HG03442 (cell line): ENCODE measurements around the gene THUMPD1.
"Not testable (repeated sequence)": the region's sequence is repeated elsewhere in the genome, so short reads cannot be mapped to it uniquely, and the experiment has no call there.

Experiments used
- ATAC-seq: cut with Tn5 transposase; IDR thresholded peaks from one replicate; pipeline ENCODE4 v1.9.1; 2021; ENCODE audit warnings: mild to moderate bottlenecking, moderate library complexity; ENCODE audit not compliant: unreplicated experiment

The THUMPD1 gene

GRCh38 chr16:20749474-20749873, 7.9 kb upstream of the THUMPD1 start:
- no peak for ATAC-seq

DNA sequence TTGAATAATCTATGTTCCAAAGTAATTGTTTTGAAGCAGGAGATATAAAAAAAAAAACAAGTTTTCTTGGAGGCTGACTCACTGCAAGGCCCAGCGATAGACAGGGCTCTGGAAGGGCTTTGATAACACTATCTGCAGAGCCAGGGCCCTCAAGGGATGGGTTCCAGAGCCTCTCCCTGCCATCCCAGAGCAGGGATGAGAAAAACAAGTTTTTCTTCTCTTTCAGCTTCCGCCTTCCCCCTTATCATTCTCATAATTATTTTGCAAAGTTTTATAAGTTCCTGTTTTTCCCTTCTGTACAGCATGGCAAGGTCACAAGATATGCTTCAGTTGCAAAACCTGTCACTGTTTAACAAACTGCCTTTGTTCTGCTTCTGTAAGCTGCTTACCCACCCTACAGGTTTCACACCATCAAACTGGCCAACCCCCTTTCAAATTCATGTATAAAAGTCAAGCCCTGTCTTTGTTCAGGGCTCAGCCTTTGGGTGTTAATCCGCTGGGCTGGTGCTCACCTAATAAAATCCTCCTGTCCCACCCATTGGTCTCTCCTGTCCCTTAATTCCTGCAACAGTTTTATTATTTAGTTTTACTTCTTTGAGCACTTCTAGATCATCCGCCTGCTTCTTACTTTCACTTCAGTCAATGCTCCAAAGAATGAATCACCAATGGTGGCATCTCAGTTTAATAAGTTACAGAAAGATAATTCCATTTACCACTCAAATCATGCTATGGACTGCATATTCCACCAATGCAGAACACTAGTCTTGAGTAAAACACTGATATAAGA, 5.6 kb upstream of the THUMPD1 start:
- no peak for ATAC-seq

DNA sequence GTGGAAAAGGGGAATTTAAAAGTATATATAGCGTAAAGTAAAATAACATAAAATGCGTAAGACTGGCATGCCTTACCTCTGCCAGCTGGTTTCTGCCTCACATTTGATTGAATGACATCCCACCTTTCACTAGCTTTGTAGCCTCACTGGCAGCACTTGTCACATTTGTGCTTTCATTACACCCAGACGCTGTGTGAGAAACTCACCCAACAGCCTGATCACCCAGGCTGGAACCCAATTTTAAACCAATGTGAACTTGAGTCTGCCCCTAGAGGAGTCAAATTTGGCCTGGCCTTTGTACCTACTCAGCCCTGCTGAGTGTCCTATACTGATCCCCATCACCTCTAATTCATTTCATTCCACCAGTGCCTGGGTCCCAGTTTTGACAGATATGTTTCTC, 4.8 kb upstream of the THUMPD1 start:
- ATAC-seq, result no peak

DNA sequence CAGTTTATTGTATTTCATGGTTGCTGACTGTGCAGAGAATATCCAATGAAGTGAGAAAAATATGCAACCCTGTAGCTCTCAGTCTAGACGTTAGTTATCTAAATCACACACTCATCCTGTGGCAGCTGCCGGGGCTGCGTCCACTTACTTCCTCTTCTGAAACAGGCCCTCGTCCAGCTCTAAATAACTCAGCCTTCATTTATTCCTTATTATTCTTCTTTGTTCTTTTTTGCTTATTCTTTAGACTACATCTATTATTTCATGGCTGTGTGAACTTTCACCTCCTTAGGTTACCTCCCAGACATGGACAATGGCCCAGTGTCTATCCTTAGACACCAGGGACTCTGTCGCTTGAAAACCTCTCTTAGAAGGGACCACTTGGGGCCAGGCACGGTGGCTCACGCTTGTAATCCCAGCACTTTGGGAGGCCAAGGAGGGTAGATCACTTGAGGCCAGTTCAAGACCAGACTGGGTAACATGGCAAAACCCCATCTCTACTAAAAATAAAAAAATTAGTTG, 3.4 kb upstream of the THUMPD1 start:
- no peak for ATAC-seq

GRCh38 chr16:20743591-20743990, 2.0 kb upstream of the THUMPD1 start:
- no peak for ATAC-seq

DNA sequence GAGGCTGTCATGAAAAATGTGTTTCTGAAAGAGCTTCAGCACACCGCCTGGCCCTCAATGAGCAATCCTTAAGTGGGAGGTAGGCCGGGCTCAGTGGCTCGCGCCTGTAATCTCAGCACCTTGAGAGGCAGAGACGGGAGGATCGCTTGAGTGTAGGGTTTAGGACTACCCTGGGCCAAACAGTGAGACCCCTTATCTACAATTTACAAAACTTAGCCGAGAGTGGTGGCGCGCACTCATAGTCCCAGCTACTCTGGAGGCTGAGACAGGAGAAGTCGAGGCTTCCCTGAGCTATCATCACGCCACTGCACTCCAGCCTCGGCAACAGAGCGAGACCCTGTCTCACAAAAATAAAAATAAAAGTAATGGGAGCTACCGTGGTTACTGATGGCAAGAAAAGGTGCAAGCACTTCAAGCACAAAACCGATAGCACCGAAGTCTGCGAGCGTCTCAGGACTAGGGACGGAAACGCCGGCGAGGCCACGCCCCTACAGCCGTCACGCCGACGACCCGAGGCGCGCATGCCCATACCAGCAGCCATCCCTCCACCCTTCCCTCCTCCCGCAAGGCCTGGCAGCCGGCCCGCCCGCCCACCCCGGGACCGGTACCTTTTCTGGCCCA, 607 bp downstream of the THUMPD1 start:
- peak; percentile 69 for ATAC-seq

DNA sequence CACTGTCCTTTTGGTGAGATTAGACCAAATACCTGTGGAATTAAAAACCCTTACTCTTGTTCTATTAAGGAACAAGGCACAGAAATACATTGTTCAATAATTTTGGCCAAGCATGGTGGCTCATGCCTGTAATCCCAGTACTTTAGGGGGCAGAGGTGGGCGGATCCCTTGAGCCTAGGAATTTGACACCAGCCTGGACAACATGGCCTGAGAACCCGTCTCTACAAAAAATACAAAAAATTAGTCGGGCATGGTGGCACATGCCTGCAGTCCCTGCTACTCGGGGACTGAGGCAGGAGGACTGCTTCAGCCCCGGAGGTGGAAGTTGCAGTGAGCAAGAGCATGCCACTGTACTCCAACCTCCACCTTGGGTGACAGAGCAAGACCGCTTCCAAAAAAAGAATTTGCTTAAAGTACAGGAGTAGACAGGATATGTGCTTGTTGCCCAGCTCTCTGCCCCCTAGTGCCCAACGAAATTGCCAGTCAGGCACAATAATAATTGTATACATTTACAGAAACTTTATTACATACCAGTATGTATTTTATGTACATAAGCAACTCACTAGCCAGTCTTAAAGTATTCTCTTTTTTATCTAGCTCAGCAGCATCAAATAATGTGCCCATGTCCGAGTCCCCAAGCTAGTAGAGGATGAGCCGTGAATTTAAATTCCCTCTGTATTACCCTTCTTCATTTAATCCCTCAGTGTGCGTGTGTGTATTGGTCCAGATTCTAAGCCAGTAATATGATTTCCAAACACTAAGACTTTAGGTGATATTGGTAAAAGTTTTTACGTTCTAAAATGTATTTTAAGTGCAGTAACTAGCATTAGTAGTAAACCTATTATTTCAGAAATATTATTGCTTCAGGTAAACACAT, 1.4 kb downstream of the THUMPD1 start:
- no peak for ATAC-seq

- no peak for ATAC-seq
These were observed 6.1 kb downstream of the THUMPD1 start for GRCh38 chr16:20735490-20735889.

DNA sequence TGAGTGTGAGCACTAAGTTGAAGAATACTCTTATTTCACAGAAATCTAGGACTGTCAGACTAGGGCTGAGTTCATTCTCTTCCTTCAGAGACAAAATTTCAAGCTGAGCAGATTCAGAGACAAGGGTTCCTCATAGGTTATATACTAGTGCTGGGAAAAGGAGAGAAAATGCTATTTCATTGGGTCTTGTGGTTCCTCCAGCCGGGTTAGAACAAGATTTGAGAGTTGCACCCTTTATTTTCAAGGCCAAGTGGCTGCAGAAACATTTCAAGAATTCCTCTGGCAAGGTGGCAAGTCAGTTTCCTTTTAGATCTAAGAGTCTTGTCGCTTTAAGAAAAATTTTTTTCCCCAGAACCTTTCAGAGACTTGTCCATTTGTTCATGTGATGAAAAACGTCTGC, 6.8 kb downstream of the THUMPD1 start:
- no peak for ATAC-seq

DNA sequence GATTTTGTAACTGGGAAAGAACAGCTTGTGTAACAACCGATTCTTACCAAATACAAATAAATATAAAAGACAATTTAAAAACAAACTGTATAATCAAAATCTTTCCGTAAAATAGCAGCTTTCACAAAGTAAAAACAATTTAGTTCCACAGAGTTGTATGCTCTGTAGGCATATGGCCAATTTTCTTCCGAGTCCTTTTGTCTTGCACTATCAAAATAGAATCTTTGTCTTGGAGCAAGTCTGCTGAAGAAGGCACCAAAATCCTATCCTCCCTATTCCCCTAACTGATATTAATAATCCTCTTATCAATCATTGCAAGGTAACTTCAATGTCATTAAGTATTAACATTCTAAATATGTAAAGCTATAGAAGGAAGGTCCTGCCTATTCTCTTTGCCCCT, 7.6 kb downstream of the THUMPD1 start:
- no peak for ATAC-seq

DNA sequence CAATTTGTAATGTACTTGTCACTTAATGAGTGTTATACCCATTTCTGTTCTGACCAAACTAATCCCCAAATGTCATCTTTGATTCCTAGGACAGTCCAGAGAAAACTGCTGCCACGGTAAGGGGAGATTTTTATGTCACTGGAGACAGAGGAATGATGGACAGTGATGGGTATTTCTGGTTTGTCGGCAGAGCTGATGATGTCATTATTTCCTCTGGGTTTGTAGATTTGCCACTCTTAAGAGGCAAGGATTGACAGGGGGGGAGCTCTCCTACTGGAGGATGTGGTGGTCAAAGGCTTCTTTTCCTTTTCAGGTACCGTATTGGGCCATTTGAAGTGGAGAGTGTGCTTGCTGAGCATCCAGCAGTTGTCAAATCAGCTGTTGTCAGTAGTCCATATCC, 12.5 kb downstream of the THUMPD1 start:
- ATAC-seq, result no peak

DNA sequence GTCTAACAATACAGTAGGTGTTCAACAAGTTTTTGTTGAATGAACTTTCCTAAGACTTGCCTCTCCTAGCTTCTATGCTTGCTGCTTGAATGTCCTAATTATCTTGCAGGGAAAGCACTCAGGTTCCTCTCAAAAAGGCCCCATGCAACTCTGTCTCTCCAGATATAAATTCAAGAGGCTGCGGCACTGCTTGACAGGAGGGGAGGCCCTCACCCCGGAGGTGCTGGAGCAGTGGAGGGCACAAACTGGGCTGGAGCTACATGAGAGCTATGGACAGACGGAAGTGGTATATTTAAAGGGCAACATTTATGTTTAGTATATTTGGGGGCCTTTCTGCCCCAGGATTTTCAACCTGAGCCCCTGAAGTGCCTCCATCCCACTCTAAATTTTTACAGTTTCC, 14.4 kb downstream of the THUMPD1 start:
- ATAC-seq, result no peak

DNA sequence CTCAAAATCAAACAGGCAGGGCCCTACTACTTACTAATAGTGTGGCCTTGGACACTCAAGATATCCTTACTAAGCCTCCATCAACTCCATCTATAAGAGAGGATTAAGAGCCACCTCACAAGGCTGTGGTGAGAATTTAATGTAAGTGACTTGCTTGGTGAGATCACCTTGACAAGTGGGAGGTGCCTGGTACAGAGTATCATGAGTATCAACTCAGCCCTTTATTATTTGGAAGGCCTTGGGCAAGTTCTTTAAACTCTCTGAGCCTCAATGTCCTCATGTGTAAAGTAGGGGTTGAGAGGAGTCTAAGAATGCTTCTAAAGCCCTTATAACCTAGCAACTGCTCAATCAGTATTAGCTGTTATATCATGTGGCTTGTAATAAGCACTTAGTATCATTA, 15.0 kb downstream of the THUMPD1 start:
- no peak for ATAC-seq

- ATAC-seq, result no peak
These were observed 21.4 kb downstream of the THUMPD1 start for GRCh38 chr16:20720251-20720650.

DNA sequence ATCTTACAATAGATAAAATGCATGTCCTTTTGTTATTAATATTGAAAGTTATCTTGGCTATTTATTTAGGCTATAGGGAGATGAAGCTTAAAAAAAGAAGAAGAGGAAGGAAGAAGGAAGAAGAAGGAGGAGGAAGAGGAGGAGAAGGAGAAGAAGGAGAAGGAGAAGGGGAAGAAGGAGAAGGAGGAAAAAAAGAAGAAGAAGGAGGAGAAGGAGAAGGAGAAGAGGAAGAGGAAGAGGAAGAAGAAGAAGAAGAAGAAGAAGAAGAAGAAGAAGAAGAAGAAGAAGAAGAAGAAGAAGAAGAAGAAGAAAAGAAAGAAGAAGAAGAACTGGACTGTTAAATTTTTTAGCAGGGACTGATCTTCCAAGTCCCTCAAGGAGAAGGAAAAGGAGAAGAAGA, 23.9 kb downstream of the THUMPD1 start:
- ATAC-seq, result not testable (repeated sequence)

DNA sequence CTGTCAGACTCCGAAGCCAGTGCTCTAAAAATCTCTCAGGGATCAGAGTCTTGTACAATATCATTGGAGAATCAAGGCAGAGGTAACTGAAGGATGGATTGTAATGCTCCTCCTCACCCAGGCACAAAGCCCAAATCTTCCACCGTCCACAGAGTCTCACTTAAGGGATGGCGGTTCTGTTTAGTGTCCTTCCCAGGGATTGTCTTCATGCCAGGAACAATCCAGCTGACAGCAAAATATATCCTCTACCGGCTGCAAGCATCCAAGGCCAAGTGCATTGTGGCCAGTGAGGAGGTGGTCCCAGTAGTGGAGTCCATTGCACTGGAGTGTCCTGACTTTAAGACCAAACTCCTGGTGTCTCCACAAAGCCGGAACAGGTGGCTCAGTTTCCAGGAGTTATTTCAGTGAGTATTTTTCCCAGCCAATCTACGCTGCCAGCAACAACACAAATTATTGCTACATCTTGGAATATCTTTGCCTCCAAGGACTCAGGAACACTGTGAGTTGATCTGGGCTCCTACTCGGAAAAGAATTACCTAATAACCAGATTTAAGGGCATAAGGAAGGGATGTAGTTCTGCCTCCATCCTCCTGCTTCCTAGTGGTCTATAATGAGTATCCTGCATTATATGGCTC, 30.2 kb downstream of the THUMPD1 start:
- no peak for ATAC-seq

- not testable (repeated sequence) for ATAC-seq
These were observed 33.5 kb downstream of the THUMPD1 start for GRCh38 chr16:20708129-20708528.

GRCh38 chr16:20707461-20707860, 34.2 kb downstream of the THUMPD1 start:
- ATAC-seq, result no peak

DNA sequence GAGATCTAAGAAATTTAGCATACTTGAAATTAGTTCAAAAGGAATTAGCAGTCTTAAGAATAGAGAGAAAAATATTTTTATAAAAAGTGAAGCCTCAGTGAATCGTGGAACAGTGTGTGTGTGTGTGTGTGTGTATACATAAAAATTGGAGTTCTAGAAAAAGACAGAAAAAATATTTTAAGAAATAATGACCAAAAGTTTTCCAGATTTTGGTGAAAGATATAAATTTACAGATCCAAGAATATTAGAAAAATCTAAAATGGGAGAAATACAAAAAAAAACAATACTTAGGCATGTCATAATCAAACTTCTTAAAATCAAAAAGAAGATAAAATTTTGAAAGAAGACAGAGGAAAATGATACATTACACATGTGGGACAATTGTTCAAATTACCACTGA, 35.6 kb downstream of the THUMPD1 start:
- not testable (repeated sequence) for ATAC-seq

DNA sequence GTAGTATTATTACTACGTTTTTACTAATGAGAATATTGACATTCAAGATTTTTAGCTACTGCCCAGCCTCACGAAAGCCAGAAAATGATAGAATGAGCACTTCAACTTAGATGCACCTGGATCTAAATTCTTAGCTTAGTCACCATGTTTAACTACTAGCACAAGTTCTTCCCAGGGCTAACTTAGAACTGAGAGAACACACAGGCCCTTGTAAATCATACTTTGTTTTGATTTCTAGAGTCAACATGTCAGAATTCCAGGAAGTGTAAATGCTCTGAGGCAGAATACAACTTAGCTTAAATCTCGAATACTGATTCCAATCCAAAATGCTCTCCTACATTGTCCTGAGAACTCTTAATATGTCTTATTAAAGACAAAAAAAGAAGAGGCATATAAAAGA, 37.3 kb downstream of the THUMPD1 start:
- no peak for ATAC-seq

GRCh38 chr16:20701692-20702091, 39.9 kb downstream of the THUMPD1 start:
- ATAC-seq, result not testable (repeated sequence)
